Prostate gland (tissue), 2 donors: ENCODE data around the gene ZBTB4. TPM values are rescaled to one million over a fixed set of nuclear protein-coding genes. Genes with fewer than 3 reads are reported as not detected.
A peak's percentile ranks its signal among the peaks of the same experiment; 100 is the strongest.

ENCODE experiments used
- DNase-seq: peaks from one replicate; pipeline ENCODE4 v3.0.0-alpha.2; 2019; ENCODE audit warnings: low spot score
- H3K27ac ChIP-seq, 2 donors: fragments of 200-600 bp; sonication (generic); 2 replicates each; pipeline ENCODE4 v1.5.1; 2017 to 2019
- H3K27me3 ChIP-seq: fragments of 200-600 bp; sonication (generic); replicated peaks from 2 replicates; pipeline ENCODE4 v1.5.1; 2019; ENCODE audit not compliant: insufficient read depth
- H3K36me3 ChIP-seq, 2 donors: fragments of 200-600 bp; sonication (generic); 1 replicate in 1 of 2; 2 replicates in 1 of 2; pipeline versions ENCODE4 v1.5.1 to v1.8.1; 2017 to 2019
- H3K4me1 ChIP-seq: fragments of 200-600 bp; sonication (generic); replicated peaks from 2 replicates; pipeline ENCODE4 v1.5.1; 2019
- H3K4me3 ChIP-seq, 2 donors: fragments of 200-600 bp; sonication (generic); 2 replicates each; pipeline ENCODE4 v1.5.1; 2017 to 2019
- H3K9me3 ChIP-seq: fragments of 200-600 bp; sonication (generic); 2 replicates; pipeline ENCODE4 v1.5.1; 2017
- CTCF ChIP-seq, 4 experiments: fragments of 200-600 bp in 2 of 4; fragments of 450-650 bp in 2 of 4; sonication (generic) in 2 of 4; IDR thresholded peaks; 1 replicate in 3 of 4; 2 replicates in 1 of 4; pipeline ENCODE4 v1.5.1; 2016 to 2019; ENCODE audit warnings: antibody characterized with exemption in 4 of 4, mild to moderate bottlenecking in 2 of 4, moderate library complexity in 2 of 4
- POLR2A ChIP-seq: fragments of 450-650 bp; IDR thresholded peaks from one replicate; pipeline ENCODE4 v1.6.1; 2016; ENCODE audit warnings: antibody characterized with exemption, mild to moderate bottlenecking
- POLR2AphosphoS5 ChIP-seq: sonication (generic); formaldehyde crosslinking; IDR thresholded peaks from one replicate; pipeline ENCODE4 v1.6.1; 2017; ENCODE audit warnings: antibody characterized with exemption
- WGBS: methylation state at CpG from one replicate; pipeline ENCODE4 v1.1.5; 2018; 5-methylcytosine and 5-hydroxymethylcytosine counted together
- intact Hi-C: fragments of 100-400 bp; cut with DNase I; formaldehyde crosslinking; loops from one replicate; pipeline ENCODE4 v1.14.2; 2022
- total RNA-seq, 2 donors: library from RNA; depleted of rRNA; stranded (reverse); fragments of >200 nt; gene quantifications; one replicate each; pipeline ENCODE4 v1.1.0, GENCODE V29; 2016

The ZBTB4 gene
- total RNA-seq, 2 donors from 2014 or later: 60.5 to 69.4 TPM

GRCh38 chr17:7480089-7480384 lies 606 bp upstream of the ZBTB4 start:
- 3% methylated on average over 8 of the region's 8 CpGs for WGBS
- no peak for DNase-seq
- peak overlapping the region; percentile 100 for H3K4me3 ChIP-seq
- no peaks in the 10 kb centered on the region for H3K9me3 ChIP-seq
- H3K36me3 ChIP-seq: no peaks in the 10 kb centered on the region
- intact Hi-C loops: loop anchor here (10.0 kb wide), 2 partner anchors 125 to 205 kb away; partner anchors contain the start of genes KCTD11, TMEM95, TP53 and WRAP53
- no peaks in the 10 kb centered on the region for H3K27me3 ChIP-seq
- TF ChIP-seq POLR2A: no peak
- no peak for TF ChIP-seq POLR2AphosphoS5
- no peak for TF ChIP-seq CTCF (IDR thresholded peaks at IDR 0.05)
- H3K27ac ChIP-seq: peak overlapping the region; percentile 100
- H3K4me1 ChIP-seq: peaks cover 22% of the 10 kb centered on the region

GRCh38 chr17:7478276-7479212 lies 887 bp downstream of the ZBTB4 start:
- H3K27ac ChIP-seq: peak overlapping the region; percentile 100
- DNase-seq: peak; percentile 42
- H3K4me1 ChIP-seq: peaks cover 22% of the 10 kb centered on the region
- WGBS: 11% methylated on average over 39 of the region's 40 CpGs
- TF ChIP-seq POLR2A (no peak), POLR2AphosphoS5 (no peak), CTCF (IDR thresholded peaks at IDR 0.05) (peak in 1 of 4 experiments; percentile 6)
- no peaks in the 10 kb centered on the region for H3K36me3 ChIP-seq
- H3K27me3 ChIP-seq: no peaks in the 10 kb centered on the region
- H3K9me3 ChIP-seq: no peaks in the 10 kb centered on the region
- H3K4me3 ChIP-seq: peak overlapping the region; percentile 100
- intact Hi-C loops: loop anchor here (5.0 kb wide), 2 partner anchors 41 to 76 kb away; partner anchors contain the start of genes FGF11, TMEM102 and TMEM256

- intact Hi-C loops: loop anchor here (5.0 kb wide), 2 partner anchors 40 to 75 kb away; partner anchors contain the start of genes FGF11, TMEM102 and TMEM256
- no peak for DNase-seq
- H3K4me1 ChIP-seq: peaks cover 22% of the 10 kb centered on the region
Measured at GRCh38 chr17:7477392-7478275, 1.8 kb downstream of the ZBTB4 start.

GRCh38 chr17:7476951-7477350 lies 2.5 kb downstream of the ZBTB4 start:
- 64% methylated on average over 5 of the region's 5 CpGs for WGBS
- TF ChIP-seq POLR2A (no peak), CTCF (IDR thresholded peaks at IDR 0.05) (no peak), POLR2AphosphoS5 (no peak)
- peak overlapping the region; percentile 100 for H3K27ac ChIP-seq
- H3K27me3 ChIP-seq: no peaks in the 10 kb centered on the region
- intact Hi-C loops: loop anchor here (5.0 kb wide), 2 partner anchors 40 to 75 kb away; partner anchors contain the start of genes FGF11, TMEM102 and TMEM256
- H3K4me3 ChIP-seq: peak overlapping the region in 1 of 2 donors; percentile 100
- no peaks in the 10 kb centered on the region for H3K36me3 ChIP-seq
- H3K4me1 ChIP-seq: peaks cover 22% of the 10 kb centered on the region
- DNase-seq: no peak
- no peaks in the 10 kb centered on the region for H3K9me3 ChIP-seq

More at GRCh38 chr17:7477392-7478275, 1.8 kb downstream of the ZBTB4 start:
- peak overlapping the region; percentile 100 for H3K27ac ChIP-seq
- 9% methylated on average over 26 of the region's 26 CpGs for WGBS
- no peaks in the 10 kb centered on the region for H3K36me3 ChIP-seq
- no peaks in the 10 kb centered on the region for H3K9me3 ChIP-seq
- TF ChIP-seq POLR2A (peak; percentile 8), CTCF (IDR thresholded peaks at IDR 0.05) (no peak), POLR2AphosphoS5 (peak; percentile 11)
- H3K4me3 ChIP-seq: peak overlapping the region; percentile 100
- H3K27me3 ChIP-seq: no peaks in the 10 kb centered on the region
